ENCODE data around the gene EPC2.

EPC2 gene

GRCh38 chr2:148816176-148816575, 171.6 kb downstream of the EPC2 start:
- no peak for DNase-seq

GRCh38 chr2:148817210-148817708, 172.7 kb downstream of the EPC2 start:
- no peak for DNase-seq

GRCh38 chr2:148819019-148819585, 174.6 kb downstream of the EPC2 start:
- DNase-seq: no peak

- DNase-seq: no peak
These were observed 179.6 kb downstream of the EPC2 start for GRCh38 chr2:148824190-148824589.

GRCh38 chr2:148826791-148827190, 182.2 kb downstream of the EPC2 start:
- no peak for DNase-seq

- no peak for DNase-seq
These were observed 184.4 kb downstream of the EPC2 start for GRCh38 chr2:148828941-148829340.

GRCh38 chr2:148829618-148830017, 185.1 kb downstream of the EPC2 start:
- DNase-seq: no peak

GRCh38 chr2:148832637-148833036, 188.1 kb downstream of the EPC2 start:
- no peak for DNase-seq

All from NCI-H2081 (cell line).